Measurements from ENCODE around the gene DBT. TPM values are rescaled to one million over a fixed set of nuclear protein-coding genes. Genes with fewer than 3 reads are reported as not detected.

Gene DBT
- total and polyA plus RNA-seq, 2 of the 8 experiments (the other 6 are each of a cell fraction or from before 2014, with no cell fraction given) = 3.3 to 24.6 TPM

DNA sequence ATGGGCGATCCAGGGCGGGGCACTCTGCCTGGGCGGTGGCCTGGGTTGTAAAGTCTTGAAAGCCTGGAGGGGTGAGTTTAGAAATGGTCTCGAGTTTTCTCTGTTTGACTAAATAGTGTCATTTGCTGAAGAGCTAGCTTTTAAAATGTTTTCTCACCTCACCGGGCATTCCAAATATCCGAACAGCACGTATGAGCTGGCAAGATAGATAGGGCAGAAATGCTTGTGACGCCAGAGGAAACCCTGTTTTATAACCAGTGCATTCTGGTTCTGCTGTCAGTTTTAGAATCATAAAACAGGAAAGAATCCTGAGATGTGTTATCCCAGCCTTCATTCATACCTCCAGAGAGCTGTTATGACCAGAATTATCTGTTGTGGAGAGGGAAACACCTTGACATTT is 17.1 kb upstream of the DBT start:
- H3K79me1 ChIP-seq (ENCODE audit: low read depth, low read length) = no peaks in the 10 kb centered on the region
- H4K5ac ChIP-seq (ENCODE audit: insufficient read length, low read depth, low read length) = no peak overlapping the region
- ChIA-PET CTCF (ENCODE audit: partially characterized antibody) (interaction anchor here (0.5 to 2.3 kb wide), 12 partner anchors 9 to 452 kb away, joined by 3 to 17 read pairs (median 4); no protein-coding TSS in a partner anchor), POLR2A (ENCODE audit: partially characterized antibody) (interaction anchor here (0.8 to 3.4 kb wide), 10 partner anchors 11 to 194 kb away, joined by 3 to 30 read pairs (median 4); partner anchors contain the start of genes CDC14A, DBT, SASS6 and TRMT13)
- DNase-seq (ENCODE audit: low read depth in 1 of 2, low spot score in 2 of 2) = no peak
- no peak overlapping the region for H2AFZ ChIP-seq (ENCODE audit: low read length)
- H3K23ac ChIP-seq (ENCODE audit: insufficient read length) = no peak overlapping the region
- no peak overlapping the region for H3K4ac ChIP-seq (replicated peaks; ENCODE audit: insufficient read length, low read depth, low read length)
- no peaks in the 10 kb centered on the region for H3K27me3 ChIP-seq (replicated peaks in 1 of 4; ENCODE audit: control insufficient read depth in 3 of 4, extremely low read depth in 1 of 4, insufficient read depth in 3 of 4, low read length in 3 of 4)
- FAIRE-seq = no peak
- H3K23me2 ChIP-seq (ENCODE audit: low read depth, low read length) = no peaks in the 10 kb centered on the region
- no peak overlapping the region for H2BK12ac ChIP-seq (ENCODE audit: low read depth, low read length)
- WGBS, 2 experiments (ENCODE audit: extremely low coverage in 1 of 2, insufficient coverage in 1 of 2, insufficient read length in 1 of 2, insufficient replicate concordance in 2 of 2, low coverage in 1 of 2, low lambda C conversion rate in 2 of 2, missing lambda C conversion rate in 1 of 2) = 12% methylated on average over 8 of the region's 8 CpGs; no CpG with 5 or more reads in 1 of the 2 experiments
- H3K56ac ChIP-seq (replicated peaks; ENCODE audit: insufficient read length, low read depth, low read length) = no peak overlapping the region
- no peak overlapping the region for H3K14ac ChIP-seq (ENCODE audit: insufficient read length)
- no peak overlapping the region for H4K8ac ChIP-seq (ENCODE audit: extremely low read depth, insufficient read depth, low read length)
- no peak overlapping the region for H4K91ac ChIP-seq (replicated peaks; ENCODE audit: insufficient read length, low read length)
- H4K20me1 ChIP-seq (replicated peaks in 1 of 2; ENCODE audit: control insufficient read depth in 1 of 2, insufficient read depth in 2 of 2, low read length in 2 of 2) = no peaks in the 10 kb centered on the region
- no peak overlapping the region for H2BK15ac ChIP-seq (ENCODE audit: low read length)
- H3K27ac ChIP-seq (ENCODE audit: low read depth, low read length) = peak overlapping the region; percentile 87; the same call in 1 of the 2 replicates
- H3K4me1 ChIP-seq (replicated peaks in 1 of 4; ENCODE audit: control insufficient read depth in 3 of 4, insufficient read depth in 4 of 4, low read length in 3 of 4) = peaks cover 0 to 3% (median under 1%) of the 10 kb centered on the region in 4 experiments; a peak in 3 of 7 replicates
- no peak overlapping the region for H2AK5ac ChIP-seq (ENCODE audit: low read depth, low read length)
- peak overlapping the region; percentile 84 to 90 (median 87) for H3K9ac ChIP-seq (replicated peaks in 1 of 4; ENCODE audit: extremely low read depth in 1 of 4, low read depth in 3 of 4, low read length in 3 of 4)
- H3K18ac ChIP-seq (ENCODE audit: extremely low read depth, low read length) = no peak overlapping the region
- no peak overlapping the region for H2BK120ac ChIP-seq (replicated peaks; ENCODE audit: low read depth, low read length)
- H3K9me3 ChIP-seq (ENCODE audit: insufficient read depth in 2 of 2, low read depth in 1 of 2, low read length in 1 of 2) = no peaks in the 10 kb centered on the region
- H2BK5ac ChIP-seq (ENCODE audit: low read depth, low read length) = no peak overlapping the region
- H3K36me3 ChIP-seq (ENCODE audit: control insufficient read depth in 2 of 4, insufficient read depth in 4 of 4, low read length in 3 of 4) = peaks cover 4 to 38% (median 25%) of the 10 kb centered on the region in 4 experiments; a peak in 5 of 8 replicates
- H3K4me2 ChIP-seq (ENCODE audit: insufficient read depth in 1 of 2, low read depth in 2 of 2, low read length in 2 of 2) = peak overlapping the region; percentile 85 to 93
- H3K4me3 ChIP-seq (ENCODE audit: extremely low read depth in 1 of 4, insufficient read depth in 2 of 4, low read depth in 3 of 4, low read length in 4 of 4) = peak overlapping the region; percentile 83 to 93 (median 90)
- no peak overlapping the region for H2BK20ac ChIP-seq (ENCODE audit: low read length)
- TF ChIP-seq GABPA (IDR thresholded peaks at IDR 0.05; ENCODE audit: borderline replicate concordance, insufficient read depth, low read length) (no peak), TCF12 (IDR thresholded peaks at IDR 0.05; ENCODE audit: low read depth, low read length) (no peak), ASH2L (IDR thresholded peaks at IDR 0.05; ENCODE audit: low read length) (no peak), SP4 (IDR thresholded peaks at IDR 0.05; ENCODE audit: low read length) (no peak), KDM4A (IDR thresholded peaks at IDR 0.05; ENCODE audit: low read depth, low read length, severe bottlenecking) (no peak), SIN3A (conservative IDR thresholded peaks at IDR 0.05 in 1 of 2, IDR thresholded peaks at IDR 0.05 in 1 of 2; ENCODE audit: low read depth in 1 of 2, low read length in 2 of 2) (0 out of 4 replicates have a peak, but pooled peaks of 1 of the 2 experiments have one; percentile 6)
- TF ChIP-seq, protein P1, sequence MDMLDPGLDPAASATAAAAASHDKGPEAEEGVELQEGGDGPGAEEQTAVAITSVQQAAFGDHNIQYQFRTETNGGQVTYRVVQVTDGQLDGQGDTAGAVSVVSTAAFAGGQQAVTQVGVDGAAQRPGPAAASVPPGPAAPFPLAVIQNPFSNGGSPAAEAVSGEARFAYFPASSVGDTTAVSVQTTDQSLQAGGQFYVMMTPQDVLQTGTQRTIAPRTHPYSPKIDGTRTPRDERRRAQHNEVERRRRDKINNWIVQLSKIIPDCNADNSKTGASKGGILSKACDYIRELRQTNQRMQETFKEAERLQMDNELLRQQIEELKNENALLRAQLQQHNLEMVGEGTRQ (IDR thresholded peaks at IDR 0.05; ENCODE audit: low read length) = no peak
- peaks cover 0 to 19% of the 10 kb centered on the region in 2 experiments; a peak in 2 of 4 replicates for H3K79me2 ChIP-seq (ENCODE audit: control insufficient read depth in 1 of 2, insufficient read depth in 2 of 2, low read length in 2 of 2)

All from H1 (cell line).